ENCODE results near the gene MAP2K7.
"Not testable (repeated sequence)": the region's sequence is repeated elsewhere in the genome, so short reads cannot be mapped to it uniquely, and the experiment has no call there.

MAP2K7 gene

GRCh38 chr19:7888145-7888825, 15.4 kb upstream of the MAP2K7 start, which contains the start of gene LRRC8E:
Gene LRRC8E, plus strand, starts transcription at chr19:7888510. Its CDS starts 7,094 bp downstream, at chr19:7895604.
- TF ChIP-seq CTCF (IDR thresholded peaks at IDR 0.05; ENCODE audit: insufficient read depth, low read length): no peak
- peaks cover 21% of the 10 kb centered on the region for H3K27me3 ChIP-seq (ENCODE audit: insufficient read depth, poor library complexity, severe bottlenecking)
- no peak for DNase-seq (ENCODE audit: low read depth in 1 of 2, low spot score in 1 of 2)
- no peak within 1 kb of the TSS for H3K4me3 ChIP-seq (replicated peaks; ENCODE audit: insufficient read depth, low read length)
- no peak within 1 kb of the TSS for H3K27ac ChIP-seq (replicated peaks)

DNA sequence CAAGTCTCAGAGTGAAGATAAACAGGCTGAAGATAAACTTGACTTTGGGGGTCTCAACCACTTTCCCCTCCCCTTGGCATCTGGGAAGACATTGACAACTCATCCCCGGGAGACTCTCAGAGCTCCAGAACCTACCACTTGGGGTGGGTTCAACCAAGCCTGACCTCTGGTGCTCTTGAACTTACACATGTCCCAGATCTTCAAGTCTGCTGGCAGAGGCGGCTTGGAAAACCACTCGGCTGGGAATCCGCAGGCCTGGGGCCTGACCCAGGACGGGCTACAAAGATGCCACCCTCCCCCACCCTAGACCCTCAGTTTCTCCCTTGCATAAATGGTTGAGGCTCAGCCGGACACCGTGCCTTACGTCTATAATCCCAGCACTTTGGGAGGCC, 14.9 kb upstream of the MAP2K7 start:
- H3K4me3 ChIP-seq (replicated peaks; ENCODE audit: insufficient read depth, low read length): no peak overlapping the region
- peaks cover 21% of the 10 kb centered on the region for H3K27me3 ChIP-seq (ENCODE audit: insufficient read depth, poor library complexity, severe bottlenecking)
- H3K27ac ChIP-seq (replicated peaks): no peak overlapping the region
- no peak for DNase-seq (ENCODE audit: low read depth in 1 of 2, low spot score in 1 of 2)
- TF ChIP-seq CTCF (IDR thresholded peaks at IDR 0.05; ENCODE audit: insufficient read depth, low read length) (no peak), GABPA (IDR thresholded peaks at IDR 0.05; ENCODE audit: low read depth) (no peak), POLR2AphosphoS5 (IDR thresholded peaks at IDR 0.05; ENCODE audit: low read depth) (no peak), SPI1 (IDR thresholded peaks at IDR 0.05; ENCODE audit: borderline replicate concordance, low read depth) (no peak)
- TF ChIP-seq, protein P1, sequence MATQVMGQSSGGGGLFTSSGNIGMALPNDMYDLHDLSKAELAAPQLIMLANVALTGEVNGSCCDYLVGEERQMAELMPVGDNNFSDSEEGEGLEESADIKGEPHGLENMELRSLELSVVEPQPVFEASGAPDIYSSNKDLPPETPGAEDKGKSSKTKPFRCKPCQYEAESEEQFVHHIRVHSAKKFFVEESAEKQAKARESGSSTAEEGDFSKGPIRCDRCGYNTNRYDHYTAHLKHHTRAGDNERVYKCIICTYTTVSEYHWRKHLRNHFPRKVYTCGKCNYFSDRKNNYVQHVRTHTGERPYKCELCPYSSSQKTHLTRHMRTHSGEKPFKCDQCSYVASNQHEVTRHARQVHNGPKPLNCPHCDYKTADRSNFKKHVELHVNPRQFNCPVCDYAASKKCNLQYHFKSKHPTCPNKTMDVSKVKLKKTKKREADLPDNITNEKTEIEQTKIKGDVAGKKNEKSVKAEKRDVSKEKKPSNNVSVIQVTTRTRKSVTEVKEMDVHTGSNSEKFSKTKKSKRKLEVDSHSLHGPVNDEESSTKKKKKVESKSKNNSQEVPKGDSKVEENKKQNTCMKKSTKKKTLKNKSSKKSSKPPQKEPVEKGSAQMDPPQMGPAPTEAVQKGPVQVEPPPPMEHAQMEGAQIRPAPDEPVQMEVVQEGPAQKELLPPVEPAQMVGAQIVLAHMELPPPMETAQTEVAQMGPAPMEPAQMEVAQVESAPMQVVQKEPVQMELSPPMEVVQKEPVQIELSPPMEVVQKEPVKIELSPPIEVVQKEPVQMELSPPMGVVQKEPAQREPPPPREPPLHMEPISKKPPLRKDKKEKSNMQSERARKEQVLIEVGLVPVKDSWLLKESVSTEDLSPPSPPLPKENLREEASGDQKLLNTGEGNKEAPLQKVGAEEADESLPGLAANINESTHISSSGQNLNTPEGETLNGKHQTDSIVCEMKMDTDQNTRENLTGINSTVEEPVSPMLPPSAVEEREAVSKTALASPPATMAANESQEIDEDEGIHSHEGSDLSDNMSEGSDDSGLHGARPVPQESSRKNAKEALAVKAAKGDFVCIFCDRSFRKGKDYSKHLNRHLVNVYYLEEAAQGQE (IDR thresholded peaks at IDR 0.05; ENCODE audit: insufficient replicate concordance, low read depth): no peak

DNA sequence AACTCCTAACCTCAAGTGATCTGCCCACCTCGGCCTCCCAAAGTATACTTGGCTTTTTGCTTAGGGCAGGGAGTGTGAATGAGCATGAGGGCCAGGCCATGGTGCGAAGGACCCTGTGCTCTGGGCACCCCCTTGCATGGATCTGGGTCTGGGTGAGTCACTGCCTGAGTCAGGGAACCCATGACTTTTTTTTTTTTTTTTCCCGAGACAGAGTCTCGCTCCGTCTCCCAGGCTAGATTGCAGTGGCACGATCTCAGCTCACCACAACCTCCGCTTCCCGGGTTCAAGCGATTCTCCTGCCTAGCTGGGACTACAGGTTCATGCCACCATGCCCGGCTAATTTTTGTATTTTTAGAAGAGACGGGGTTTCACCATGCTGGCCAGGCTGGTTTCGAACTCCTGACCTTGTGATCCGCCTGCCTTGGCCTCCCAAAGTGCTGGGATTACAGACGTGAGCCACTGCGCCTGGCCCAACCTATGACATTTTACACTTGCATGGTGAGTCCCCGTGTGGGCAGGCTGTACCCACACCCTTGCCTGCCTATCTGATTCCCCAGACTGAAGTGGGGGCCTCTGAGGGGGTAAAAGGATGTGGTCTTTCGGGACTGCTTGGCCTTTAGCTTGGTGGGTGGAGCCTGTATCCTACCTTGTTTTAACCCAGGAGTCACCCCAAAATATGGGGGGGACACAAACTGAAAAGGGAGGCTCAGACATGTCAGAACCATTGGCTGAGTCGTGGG, 10.1 kb upstream of the MAP2K7 start:
- H3K4me3 ChIP-seq (replicated peaks; ENCODE audit: insufficient read depth, low read length); DNase-seq (ENCODE audit: low read depth in 1 of 2, low spot score in 1 of 2); H3K27ac ChIP-seq (replicated peaks); H3K27me3 ChIP-seq (ENCODE audit: insufficient read depth, poor library complexity, severe bottlenecking): not testable (repeated sequence)

DNA sequence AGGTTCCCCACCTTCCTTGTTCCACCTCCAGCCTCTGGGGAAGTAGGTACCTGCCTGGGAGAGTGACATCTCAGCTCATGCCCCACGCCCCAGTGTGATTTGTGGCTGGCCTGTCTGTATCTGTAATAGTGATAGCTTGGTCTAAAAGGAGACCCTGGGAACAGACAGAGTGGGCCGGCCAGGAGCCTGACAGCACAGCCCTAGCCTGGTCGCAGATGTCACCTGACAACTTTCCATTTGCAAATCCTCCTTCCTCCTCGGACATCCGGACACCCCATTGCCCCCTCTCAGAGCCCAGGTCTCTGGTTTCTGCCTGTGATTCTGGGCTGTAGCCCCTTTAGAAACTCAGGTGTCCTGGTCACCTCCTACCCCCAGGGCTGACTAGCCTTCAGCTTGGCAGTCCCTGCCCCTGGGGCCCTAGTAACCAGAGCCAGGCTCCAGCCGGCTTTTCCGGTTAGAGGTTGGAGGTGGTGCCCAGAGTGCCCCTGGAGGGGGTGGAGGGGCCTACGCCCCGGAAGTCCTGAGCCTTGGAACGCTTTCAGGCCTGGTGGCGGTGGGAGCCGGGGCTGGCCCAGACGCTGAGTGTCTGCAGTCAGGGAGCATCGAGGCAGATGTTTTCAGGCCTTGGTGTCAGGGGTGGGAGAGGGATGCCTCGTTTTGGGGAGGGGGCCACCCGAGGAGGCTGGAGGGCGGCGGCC, 8.9 kb upstream of the MAP2K7 start:
- H3K4me3 ChIP-seq (replicated peaks; ENCODE audit: insufficient read depth, low read length): no peak overlapping the region
- no peak for DNase-seq (ENCODE audit: low read depth in 1 of 2, low spot score in 1 of 2)
- TF ChIP-seq, protein P1 (IDR thresholded peaks at IDR 0.05; ENCODE audit: insufficient replicate concordance, low read depth): no peak
- no peak for TF ChIP-seq SPI1 (IDR thresholded peaks at IDR 0.05; ENCODE audit: borderline replicate concordance, low read depth)
- TF ChIP-seq POLR2AphosphoS5 (IDR thresholded peaks at IDR 0.05; ENCODE audit: low read depth): no peak
- no peak for TF ChIP-seq GABPA (IDR thresholded peaks at IDR 0.05; ENCODE audit: low read depth)
- TF ChIP-seq CTCF (IDR thresholded peaks at IDR 0.05; ENCODE audit: insufficient read depth, low read length): no peak
- H3K27ac ChIP-seq (replicated peaks): no peak overlapping the region
- H3K27me3 ChIP-seq (ENCODE audit: insufficient read depth, poor library complexity, severe bottlenecking): no peaks in the 10 kb centered on the region
